ENCODE measurements around the gene CELF6. TPM values are rescaled to one million over a fixed set of nuclear protein-coding genes. Genes with fewer than 3 reads are reported as not detected.

The CELF6 gene
- total and polyA plus RNA-seq, 12 donors: 0.21 to 5.1 (median 0.76) TPM

DNA sequence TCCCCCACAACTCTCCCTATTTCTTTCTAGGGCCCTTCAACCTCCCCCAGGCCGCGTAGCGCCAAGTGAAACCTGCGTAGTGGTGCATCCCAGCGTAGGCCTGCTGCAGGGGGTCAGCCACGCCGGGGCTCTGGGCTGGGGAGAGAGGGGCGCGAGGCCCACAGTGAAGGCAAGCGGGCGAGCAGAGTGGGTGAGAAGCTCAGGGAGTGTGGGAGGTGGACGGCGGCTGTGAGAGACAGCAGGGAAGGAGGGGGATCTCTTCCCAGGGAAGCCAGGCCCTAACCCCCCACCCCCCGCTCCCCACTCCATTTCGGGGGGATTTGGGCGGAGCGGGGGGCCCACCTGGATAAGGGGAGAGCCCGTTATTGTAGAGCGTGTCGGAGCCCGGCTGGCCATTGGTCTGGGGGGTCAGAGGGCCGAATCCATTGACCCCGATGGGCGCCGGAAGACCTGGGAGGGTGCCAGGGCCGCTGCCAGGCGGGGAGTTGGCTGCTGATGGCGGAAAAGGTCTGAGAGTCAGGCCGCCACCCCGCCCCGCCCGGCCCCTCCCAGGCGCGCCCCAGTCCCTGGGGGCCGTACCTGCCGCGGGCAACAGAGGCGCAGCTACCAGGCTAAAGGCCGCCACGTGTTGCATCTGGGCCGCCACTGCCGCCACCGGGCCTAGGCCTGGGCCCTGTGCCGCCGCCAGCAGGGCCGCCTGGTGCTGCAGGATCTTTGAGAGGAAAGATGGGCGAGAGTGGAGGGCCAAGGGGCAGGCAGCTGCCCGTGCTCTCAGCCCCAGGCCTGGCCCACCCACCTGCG is 31.0 kb downstream of the CELF6 start:
- DNase-seq: no peak
- 94 to 95% methylated on average over 48 to 49 of the region's 49 CpGs for WGBS, 2 donors
- Histone ChIP-seq H3K27me3 (no peaks in the 10 kb centered on the region), H3K36me3 (no peaks in the 10 kb centered on the region), H3K9me3 (no peaks in the 10 kb centered on the region), H3K27ac (no peak overlapping the region), H3K4me3 (no peak overlapping the region), H3K4me1 (no peaks in the 10 kb centered on the region)
- ATAC-seq: peak in 2 of 8 donors; percentile 13 to 35
- TF ChIP-seq, protein P1, sequence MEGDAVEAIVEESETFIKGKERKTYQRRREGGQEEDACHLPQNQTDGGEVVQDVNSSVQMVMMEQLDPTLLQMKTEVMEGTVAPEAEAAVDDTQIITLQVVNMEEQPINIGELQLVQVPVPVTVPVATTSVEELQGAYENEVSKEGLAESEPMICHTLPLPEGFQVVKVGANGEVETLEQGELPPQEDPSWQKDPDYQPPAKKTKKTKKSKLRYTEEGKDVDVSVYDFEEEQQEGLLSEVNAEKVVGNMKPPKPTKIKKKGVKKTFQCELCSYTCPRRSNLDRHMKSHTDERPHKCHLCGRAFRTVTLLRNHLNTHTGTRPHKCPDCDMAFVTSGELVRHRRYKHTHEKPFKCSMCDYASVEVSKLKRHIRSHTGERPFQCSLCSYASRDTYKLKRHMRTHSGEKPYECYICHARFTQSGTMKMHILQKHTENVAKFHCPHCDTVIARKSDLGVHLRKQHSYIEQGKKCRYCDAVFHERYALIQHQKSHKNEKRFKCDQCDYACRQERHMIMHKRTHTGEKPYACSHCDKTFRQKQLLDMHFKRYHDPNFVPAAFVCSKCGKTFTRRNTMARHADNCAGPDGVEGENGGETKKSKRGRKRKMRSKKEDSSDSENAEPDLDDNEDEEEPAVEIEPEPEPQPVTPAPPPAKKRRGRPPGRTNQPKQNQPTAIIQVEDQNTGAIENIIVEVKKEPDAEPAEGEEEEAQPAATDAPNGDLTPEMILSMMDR (IDR thresholded peaks at IDR 0.05): no peak
- intact Hi-C loops (cut with DNase I): loop anchor here in 1 of 10 donors (10.0 kb wide), 1 partner anchor 94 kb away; the partner anchor contains the start of gene GRAMD2A

DNA sequence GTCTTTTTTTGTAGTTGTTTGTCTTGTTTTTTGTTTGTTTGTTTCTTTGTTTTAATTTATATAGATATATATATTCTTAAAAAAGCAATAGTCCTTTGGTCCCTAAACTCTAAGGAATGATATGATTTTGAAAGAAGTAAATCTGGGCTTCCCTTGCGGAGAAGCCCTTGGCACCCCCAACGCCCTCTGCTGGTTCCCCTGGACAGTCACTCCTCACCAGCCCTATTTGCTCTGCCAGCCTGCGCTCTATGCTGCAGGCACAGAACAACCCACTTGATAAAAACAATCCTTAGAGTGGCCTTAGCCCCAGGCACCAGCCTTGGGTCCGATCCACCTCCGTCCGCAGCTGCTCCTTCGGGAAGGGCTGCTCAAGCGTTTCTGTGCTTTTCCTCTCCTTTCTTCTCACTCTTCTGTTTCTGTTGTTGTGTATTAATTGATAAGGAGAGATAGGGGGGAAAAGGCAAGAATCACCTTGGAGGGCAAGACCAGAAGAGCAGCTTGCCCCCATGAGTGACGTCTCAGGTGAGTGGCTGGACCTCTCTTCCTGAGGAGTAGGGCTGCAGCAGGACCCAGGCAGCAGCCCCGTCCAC is 33.9 kb downstream of the CELF6 start:
- intact Hi-C loops (cut with DNase I): loop anchor here in 3 of 10 donors (2.0 to 10.0 kb wide), 2 partner anchors 87 to 91 kb away; partner anchors contain the start of gene GRAMD2A (in 1 of the 3)
- Histone ChIP-seq H3K4me1 (no peaks in the 10 kb centered on the region), H3K27ac (no peak overlapping the region), H3K9me3 (no peaks in the 10 kb centered on the region), H3K4me3 (no peak overlapping the region), H3K36me3 (peaks cover 0 to 3% (median 0%) of the 10 kb centered on the region in 9 donors), H3K27me3 (no peaks in the 10 kb centered on the region)
- TF ChIP-seq, protein P1 (IDR thresholded peaks at IDR 0.05): peak in 7 of 9 donors; percentile 43 to 59 (median 57)
- 64 to 69% methylated on average over 10 of the region's 10 CpGs for WGBS, 2 donors
- ATAC-seq: peak in 3 of 8 donors; percentile 55 to 65 (median 58)
- DNase-seq: peak in 1 of 2 donors; percentile 44

DNA sequence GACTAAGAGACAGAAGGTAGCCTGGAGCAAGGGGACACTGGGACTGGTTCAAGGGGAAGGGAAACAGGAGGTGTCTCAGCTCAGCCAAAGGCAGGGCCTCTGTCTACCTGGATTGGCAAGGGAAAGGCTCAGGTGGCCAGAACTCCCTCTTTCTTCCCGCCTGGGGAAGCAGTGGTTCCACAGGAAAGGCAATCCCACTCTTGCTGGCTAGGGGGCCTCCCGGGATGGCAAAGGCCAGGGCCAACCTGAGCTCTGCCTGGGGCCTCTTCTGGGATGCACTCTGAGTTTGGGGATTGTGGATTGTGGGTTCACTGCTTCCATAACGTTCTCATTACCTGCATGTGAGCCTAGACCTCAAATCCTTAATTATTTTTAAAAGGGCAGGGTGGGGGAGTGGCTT is 34.6 kb downstream of the CELF6 start:
- no peak overlapping the region for H3K4me3 ChIP-seq
- H3K4me1 ChIP-seq: no peaks in the 10 kb centered on the region
- no peak overlapping the region for H3K27ac ChIP-seq
- no peaks in the 10 kb centered on the region for H3K9me3 ChIP-seq
- intact Hi-C loops (cut with DNase I): loop anchor here in 1 of 10 donors (10.0 kb wide), 1 partner anchor 91 kb away; the partner anchor contains the start of gene GRAMD2A
- no peaks in the 10 kb centered on the region for H3K27me3 ChIP-seq
- peaks cover 0 to 3% (median 0%) of the 10 kb centered on the region in 9 donors for H3K36me3 ChIP-seq
- no peak for DNase-seq
- no peak for ATAC-seq
- TF ChIP-seq, protein P1 (IDR thresholded peaks at IDR 0.05): no peak
- WGBS, 2 donors: 54 to 63% methylated on average over 3 of the region's 3 CpGs

GRCh38 chr15:72284781-72285180 is 35.2 kb downstream of the CELF6 start:
- no peak overlapping the region for H3K27ac ChIP-seq
- H3K36me3 ChIP-seq: peaks cover 0 to 3% (median 0%) of the 10 kb centered on the region in 9 donors
- H3K4me1 ChIP-seq: no peaks in the 10 kb centered on the region
- TF ChIP-seq, protein P1 (IDR thresholded peaks at IDR 0.05): no peak
- H3K4me3 ChIP-seq: no peak overlapping the region
- intact Hi-C loops (cut with DNase I): loop anchor here in 1 of 10 donors (10.0 kb wide), 1 partner anchor 90 kb away; the partner anchor contains the start of gene GRAMD2A
- H3K9me3 ChIP-seq: no peaks in the 10 kb centered on the region
- no peak for DNase-seq
- WGBS, 2 donors: 96% methylated on average over 1 of the region's 1 CpG
- ATAC-seq: no peak
- H3K27me3 ChIP-seq: no peaks in the 10 kb centered on the region

Data from heart right ventricle (tissue), 16 donors.